Sigmoid colon (tissue), 7 donors: ENCODE measurements around the gene CAMK1D. TPM values are rescaled to one million over a fixed set of nuclear protein-coding genes. Genes with fewer than 3 reads are reported as not detected.
A peak's percentile ranks its signal among the peaks of the same experiment; 100 is the strongest.

Experiments
- DNase-seq: peaks from one replicate; pipeline ENCODE4 v3.0.0-alpha.2; 2019
- H3K27ac ChIP-seq, 4 donors: fragments of 200-600 bp; sonication (generic); one replicate each; pipeline ENCODE4 v1.5.1; 2016 to 2019; ENCODE audit warnings: mild to moderate bottlenecking in 1 of 4
- H3K27me3 ChIP-seq, 3 donors: fragments of 200-600 bp; sonication (generic); one replicate each; pipeline ENCODE4 v1.5.1; 2019; ENCODE audit warnings: mild to moderate bottlenecking in 1 of 3
- H3K36me3 ChIP-seq, 4 donors: fragments of 200-600 bp; sonication (generic); one replicate each; pipeline ENCODE4 v1.5.1; 2016 to 2019
- H3K4me1 ChIP-seq, 4 donors: fragments of 200-600 bp; sonication (generic); one replicate each; pipeline ENCODE4 v1.5.1; 2017 to 2019
- H3K4me3 ChIP-seq, 4 donors: fragments of 200-600 bp; sonication (generic); one replicate each; pipeline ENCODE4 v1.5.1; 2017 to 2019; ENCODE audit warnings: mild to moderate bottlenecking in 2 of 4, moderate library complexity in 1 of 4
- H3K9me3 ChIP-seq, 4 donors: fragments of 200-600 bp in 3 of 4; sonication (generic) in 3 of 4; one replicate each; pipeline versions ENCODE4 v1.5.1 to v1.6.1; 2013 to 2019
- EP300 ChIP-seq, 4 donors: sonication (generic); formaldehyde crosslinking; IDR thresholded peaks; one replicate each; pipeline ENCODE4 v1.6.1; 2017; ENCODE audit warnings: antibody characterized with exemption in 4 of 4
- POLR2A ChIP-seq, 2 donors: fragments of 450-650 bp; IDR thresholded peaks; one replicate each; pipeline ENCODE4 v1.6.1; 2016; ENCODE audit warnings: antibody characterized with exemption in 2 of 2, mild to moderate bottlenecking in 2 of 2, moderate library complexity in 2 of 2
- POLR2AphosphoS5 ChIP-seq, 4 donors: sonication (generic); formaldehyde crosslinking; IDR thresholded peaks; one replicate each; pipeline ENCODE4 v1.6.1; 2017; ENCODE audit warnings: antibody characterized with exemption in 4 of 4
- WGBS, 2 donors: extraction: QIAGEN DNeasy Blood & Tissue Kit; methylation state at CpG; one replicate each; pipeline ENCODE4 v1.1.7; 2013; 5-methylcytosine and 5-hydroxymethylcytosine counted together
- intact Hi-C: fragments of 100-400 bp; cut with DNase I; formaldehyde crosslinking; loops from one replicate; pipeline ENCODE4 v1.15.1; 2023
- polyA plus RNA-seq, 3 donors: library from polyadenylated mRNA; stranded (reverse); fragments of 200-250 nt; gene quantifications; one replicate each; pipeline ENCODE4 v1.2.3, GENCODE V29; 2013
- total RNA-seq, 4 donors: library from RNA; depleted of rRNA; stranded (reverse); fragments of >200 nt; gene quantifications; one replicate each; pipeline ENCODE4 v1.1.0, GENCODE V29; 2016
- TF ChIP-seq, protein P1 (sequence below), 4 experiments: fragments of 450-650 bp in 3 of 4; fragments of 200-600 bp in 1 of 4; IDR thresholded peaks; one replicate each; pipeline ENCODE4 v1.5.1; 2016 to 2019; ENCODE audit warnings: antibody characterized with exemption in 4 of 4, mild to moderate bottlenecking in 3 of 4, moderate library complexity in 2 of 4
- donor health status: healthy with polysubstance abuse.
- donor health status: Bipolar disorder and iron deficiency.
- donor health status: healthy.

The CAMK1D gene
- total and polyA plus RNA-seq, 7 donors, result 7.2 to 11.5 (median 8.6) TPM

DNA sequence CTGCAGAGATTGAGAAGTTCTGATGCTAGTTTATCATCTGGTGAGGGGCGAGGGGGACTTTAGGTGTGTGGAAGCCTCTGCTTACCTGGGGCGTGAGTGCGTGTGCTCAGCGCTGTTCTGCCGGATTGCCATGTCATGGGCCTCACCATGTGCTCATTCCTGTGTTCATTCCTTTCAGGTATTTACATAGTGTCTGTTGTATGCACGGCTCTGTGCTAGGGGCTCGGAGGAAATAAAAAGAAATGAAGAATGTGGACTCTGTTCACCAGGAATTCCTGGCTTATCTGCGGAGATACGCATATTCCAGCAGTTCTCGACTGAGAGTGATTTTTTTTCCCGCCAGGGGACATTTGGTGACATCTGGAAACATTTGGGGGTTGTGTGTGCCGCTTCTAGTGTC lies 152.0 kb downstream of the CAMK1D start:
- Histone ChIP-seq H3K4me1 (peaks cover 0 to 32% (median 24%) of the 10 kb centered on the region in 4 donors), H3K27ac (no peak overlapping the region), H3K27me3 (no peaks in the 10 kb centered on the region), H3K4me3 (no peak overlapping the region), H3K36me3 (no peaks in the 10 kb centered on the region), H3K9me3 (no peaks in the 10 kb centered on the region)
- peak; percentile 9 for DNase-seq
- TF ChIP-seq, protein P1, sequence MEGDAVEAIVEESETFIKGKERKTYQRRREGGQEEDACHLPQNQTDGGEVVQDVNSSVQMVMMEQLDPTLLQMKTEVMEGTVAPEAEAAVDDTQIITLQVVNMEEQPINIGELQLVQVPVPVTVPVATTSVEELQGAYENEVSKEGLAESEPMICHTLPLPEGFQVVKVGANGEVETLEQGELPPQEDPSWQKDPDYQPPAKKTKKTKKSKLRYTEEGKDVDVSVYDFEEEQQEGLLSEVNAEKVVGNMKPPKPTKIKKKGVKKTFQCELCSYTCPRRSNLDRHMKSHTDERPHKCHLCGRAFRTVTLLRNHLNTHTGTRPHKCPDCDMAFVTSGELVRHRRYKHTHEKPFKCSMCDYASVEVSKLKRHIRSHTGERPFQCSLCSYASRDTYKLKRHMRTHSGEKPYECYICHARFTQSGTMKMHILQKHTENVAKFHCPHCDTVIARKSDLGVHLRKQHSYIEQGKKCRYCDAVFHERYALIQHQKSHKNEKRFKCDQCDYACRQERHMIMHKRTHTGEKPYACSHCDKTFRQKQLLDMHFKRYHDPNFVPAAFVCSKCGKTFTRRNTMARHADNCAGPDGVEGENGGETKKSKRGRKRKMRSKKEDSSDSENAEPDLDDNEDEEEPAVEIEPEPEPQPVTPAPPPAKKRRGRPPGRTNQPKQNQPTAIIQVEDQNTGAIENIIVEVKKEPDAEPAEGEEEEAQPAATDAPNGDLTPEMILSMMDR (IDR thresholded peaks at IDR 0.05), result no peak
- no peak for TF ChIP-seq EP300 (IDR thresholded peaks at IDR 0.05)
- no peak for TF ChIP-seq POLR2AphosphoS5 (IDR thresholded peaks at IDR 0.05)
- TF ChIP-seq POLR2A (IDR thresholded peaks at IDR 0.05), result no peak
- WGBS, 2 donors, result 26 to 67% methylated on average over 12 of the region's 12 CpGs
- intact Hi-C loops, result no loop called here

DNA sequence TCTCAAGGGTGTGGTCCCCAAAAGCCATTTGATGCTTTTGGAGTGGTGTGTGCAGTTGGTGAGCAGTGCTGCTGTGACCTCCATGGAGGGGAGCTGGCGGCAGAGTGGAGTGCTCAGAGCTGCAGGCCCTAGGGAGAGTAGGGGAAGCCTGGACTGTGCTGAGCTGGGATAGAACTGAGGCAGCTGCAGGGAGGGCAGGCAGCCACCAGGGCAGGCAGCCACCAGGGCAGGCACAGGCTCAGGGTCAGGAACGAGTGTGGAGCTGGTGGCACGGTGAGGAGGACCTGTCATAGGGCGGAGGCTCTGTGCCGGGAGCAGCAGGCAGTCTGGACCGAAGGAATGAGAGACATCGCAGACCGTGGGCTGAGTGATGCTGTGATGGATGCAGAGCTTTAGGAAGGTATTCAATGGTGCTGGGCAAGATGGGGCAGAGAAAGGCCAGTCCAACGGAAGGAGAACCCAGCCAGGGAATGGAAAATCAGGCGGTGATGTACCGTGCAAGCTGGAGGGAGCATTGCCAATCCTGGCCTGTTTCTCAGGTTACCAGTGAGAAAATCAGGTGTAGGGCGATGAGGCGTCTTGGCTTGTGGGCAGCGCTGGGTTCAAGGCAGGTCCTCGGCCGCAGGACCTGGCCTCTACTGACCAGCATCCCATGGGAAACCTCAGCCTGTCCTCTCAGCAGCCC lies 152.6 kb downstream of the CAMK1D start:
- peak; percentile 37 for DNase-seq
- H3K27ac ChIP-seq, result no peak overlapping the region
- 84 to 85% methylated on average over 16 of the region's 16 CpGs for WGBS, 2 donors
- H3K36me3 ChIP-seq, result no peaks in the 10 kb centered on the region
- TF ChIP-seq EP300 (IDR thresholded peaks at IDR 0.05) (no peak), POLR2A (IDR thresholded peaks at IDR 0.05) (no peak), POLR2AphosphoS5 (IDR thresholded peaks at IDR 0.05) (no peak)
- TF ChIP-seq, protein P1 (IDR thresholded peaks at IDR 0.05), result no peak
- no peak overlapping the region for H3K4me3 ChIP-seq
- H3K9me3 ChIP-seq, result no peaks in the 10 kb centered on the region
- intact Hi-C loops, result no loop called here
- H3K4me1 ChIP-seq, result peaks cover 0 to 32% (median 24%) of the 10 kb centered on the region in 4 donors
- H3K27me3 ChIP-seq, result no peaks in the 10 kb centered on the region

DNA sequence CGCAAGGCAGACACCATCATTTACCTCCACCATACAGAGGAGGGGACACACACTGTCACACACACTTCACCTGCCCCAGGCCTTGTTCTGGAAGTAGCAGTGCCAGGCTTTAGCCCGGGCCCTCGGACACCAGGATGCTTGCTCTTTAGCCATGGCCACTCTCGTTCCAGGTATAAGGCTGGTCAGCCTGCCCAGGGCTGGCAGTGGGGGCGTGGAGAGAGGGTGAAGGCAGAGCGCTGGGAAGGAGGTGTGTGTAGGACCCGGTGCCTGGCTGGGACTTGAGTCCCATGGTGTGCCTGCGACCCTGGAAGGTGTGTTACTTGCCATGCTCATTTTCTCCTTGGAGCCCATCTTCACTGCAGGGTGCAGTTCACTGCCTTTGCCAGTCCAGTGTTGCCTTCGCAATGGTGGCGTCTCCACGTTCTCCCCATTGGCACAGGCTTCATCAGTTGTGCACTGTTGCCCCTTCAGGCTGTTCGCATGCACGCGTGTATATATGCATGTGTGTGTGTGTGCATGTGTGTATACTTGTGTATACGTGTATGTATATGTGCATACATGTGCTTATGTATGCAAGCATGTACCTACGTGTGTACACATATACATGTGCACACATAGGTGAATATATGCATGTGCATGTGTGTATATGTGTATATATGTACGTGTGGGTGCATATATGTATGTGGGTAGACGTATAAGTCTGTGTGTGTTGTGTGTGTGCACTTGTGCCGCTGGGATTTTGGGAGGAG lies 153.4 kb downstream of the CAMK1D start:
- no peak for TF ChIP-seq POLR2A (IDR thresholded peaks at IDR 0.05)
- no peak for TF ChIP-seq EP300 (IDR thresholded peaks at IDR 0.05)
- TF ChIP-seq POLR2AphosphoS5 (IDR thresholded peaks at IDR 0.05), result no peak
- TF ChIP-seq, protein P1 (IDR thresholded peaks at IDR 0.05), result no peak
- no peaks in the 10 kb centered on the region for H3K36me3 ChIP-seq
- H3K9me3 ChIP-seq, result no peaks in the 10 kb centered on the region
- no peak for DNase-seq
- WGBS, 2 donors, result 90 to 94% methylated on average over 19 of the region's 19 CpGs
- H3K27me3 ChIP-seq, result no peaks in the 10 kb centered on the region
- intact Hi-C loops, result no loop called here
- peaks cover 0 to 32% (median 24%) of the 10 kb centered on the region in 4 donors for H3K4me1 ChIP-seq
- no peak overlapping the region for H3K4me3 ChIP-seq
- no peak overlapping the region for H3K27ac ChIP-seq

DNA sequence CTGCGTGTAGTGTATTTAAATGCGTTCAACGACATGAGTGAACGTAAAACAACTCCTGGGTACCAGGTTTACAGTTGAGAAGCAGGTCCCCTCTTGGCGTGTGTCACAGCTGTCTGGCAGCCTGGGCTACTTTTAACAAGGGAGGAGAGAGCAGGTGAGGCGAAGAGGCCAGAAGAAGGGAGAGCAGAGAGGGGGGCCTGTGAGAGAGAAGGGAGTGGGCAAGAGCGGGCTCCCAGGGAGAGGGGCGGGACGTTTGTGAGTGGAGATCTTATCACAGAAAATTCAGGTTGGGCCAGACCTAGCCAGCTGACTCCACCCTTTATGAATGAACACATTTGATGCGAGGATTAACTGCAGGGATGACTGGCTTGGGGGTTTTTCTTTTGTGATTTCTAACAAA lies 154.0 kb downstream of the CAMK1D start:
- Histone ChIP-seq H3K9me3 (no peaks in the 10 kb centered on the region), H3K36me3 (no peaks in the 10 kb centered on the region), H3K4me1 (peaks cover 0 to 32% (median 24%) of the 10 kb centered on the region in 4 donors), H3K27ac (no peak overlapping the region), H3K27me3 (no peaks in the 10 kb centered on the region), H3K4me3 (no peak overlapping the region)
- no peak for DNase-seq
- intact Hi-C loops, result no loop called here
- 21 to 64% methylated on average over 10 of the region's 10 CpGs for WGBS, 2 donors
- no peak for TF ChIP-seq EP300 (IDR thresholded peaks at IDR 0.05)
- TF ChIP-seq, protein P1 (IDR thresholded peaks at IDR 0.05), result no peak
- no peak for TF ChIP-seq POLR2A (IDR thresholded peaks at IDR 0.05)
- TF ChIP-seq POLR2AphosphoS5 (IDR thresholded peaks at IDR 0.05), result no peak
